Activated naive CD4-positive, alpha-beta T cell treated with anti-CD3 and anti-CD28 coated beads, Interleukin-2, amount 50 U/mL, for 24 hours (primary cell): ENCODE measurements around the gene SMU1.

ENCODE experiments used
- H3K27ac Mint-ChIP-seq: one replicate; pipeline ENCODE4 v1.8.0; 2021; ENCODE audit warnings: mild to moderate bottlenecking, mixed read lengths
- H3K27me3 Mint-ChIP-seq: one replicate; pipeline ENCODE4 v1.8.0; 2021; ENCODE audit warnings: mixed read lengths
- H3K36me3 Mint-ChIP-seq: one replicate; pipeline ENCODE4 v1.8.0; 2021; ENCODE audit warnings: mixed read lengths
- H3K4me1 Mint-ChIP-seq: one replicate; pipeline ENCODE4 v1.8.0; 2021; ENCODE audit warnings: mixed read lengths
- H3K4me3 Mint-ChIP-seq: one replicate; pipeline ENCODE4 v1.8.0; 2021; ENCODE audit warnings: mild to moderate bottlenecking, mixed read lengths
- H3K9me3 Mint-ChIP-seq: one replicate; pipeline ENCODE4 v1.8.0; 2021; ENCODE audit warnings: mixed read lengths

SMU1 gene

DNA sequence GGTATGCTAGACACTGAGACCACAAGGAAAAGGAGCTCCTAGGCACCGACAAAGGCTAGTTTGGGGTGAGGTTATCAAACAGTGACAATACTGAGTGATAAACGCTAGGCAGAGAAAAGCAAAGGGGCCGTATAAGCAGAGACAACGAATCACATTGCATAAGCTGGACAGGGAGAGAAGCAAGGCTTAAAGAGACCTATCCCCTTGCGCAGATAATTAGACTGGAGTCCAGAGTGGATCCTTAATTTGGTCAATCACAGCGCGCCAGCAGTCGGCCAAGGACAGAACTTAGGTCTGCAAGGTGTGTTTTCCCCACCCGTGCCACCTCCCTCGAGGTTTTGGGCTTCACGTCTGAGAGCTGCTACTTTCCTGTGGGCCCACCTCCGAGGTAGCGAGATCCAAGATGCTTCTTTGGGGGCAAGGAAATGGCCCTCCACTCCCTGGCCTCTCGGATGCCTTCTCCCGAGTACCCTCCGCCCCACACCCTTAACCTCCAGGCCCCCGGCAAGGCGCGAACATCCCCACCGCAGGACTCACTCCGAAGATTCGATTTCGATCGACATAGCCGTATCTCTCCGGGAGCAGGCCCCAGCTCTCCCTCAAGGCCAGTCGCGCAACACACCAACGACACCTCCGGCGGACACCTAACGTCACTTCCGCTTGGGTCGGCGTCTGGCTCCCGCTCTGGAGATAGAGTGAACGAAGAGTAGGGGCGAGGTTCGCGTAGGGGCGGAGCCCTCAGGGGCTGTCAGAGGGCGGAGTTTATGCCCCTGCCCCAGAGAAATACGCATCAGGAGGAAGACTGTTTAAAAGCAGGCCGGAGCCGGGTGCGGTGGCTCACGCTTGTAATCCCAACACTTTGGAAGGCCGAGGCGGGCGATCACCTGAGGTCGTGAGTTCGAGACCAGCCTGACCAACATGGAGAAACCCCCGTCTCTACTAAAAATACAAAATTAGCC is at the start of gene SMU1:
SMU1 (minus strand) TSS at position 629 of the 959 bp plus-strand sequence; CDS start at position 563, 66 bp downstream.
- H3K4me1 Mint-ChIP-seq = peaks cover 47% of the 10 kb centered on the region

DNA sequence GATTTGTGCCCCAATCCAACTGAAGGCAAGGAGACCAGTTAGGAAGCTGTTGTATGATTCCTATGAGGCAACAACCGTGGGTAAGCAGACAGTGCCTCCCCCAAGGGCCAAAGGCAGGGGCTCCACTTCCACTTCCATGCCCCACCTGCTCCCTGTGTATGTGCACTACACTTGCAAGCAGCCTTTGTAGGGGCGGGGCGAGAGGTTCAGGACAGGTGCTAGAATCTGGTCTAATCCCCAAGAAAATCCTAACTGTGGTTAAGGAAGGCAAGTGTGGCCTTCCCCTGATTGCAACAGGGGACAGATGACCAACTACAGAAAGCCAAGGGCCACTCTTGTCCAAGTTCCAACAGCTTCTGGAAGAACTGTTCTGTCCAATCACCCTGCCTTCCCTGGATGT is 49.0 kb upstream of the SMU1 start:
- Mint-ChIP-seq H3K36me3 (peaks cover 18% of the 10 kb centered on the region), H3K4me3 (no peak overlapping the region), H3K9me3 (no peaks in the 10 kb centered on the region), H3K4me1 (peaks cover 53% of the 10 kb centered on the region), H3K27me3 (no peaks in the 10 kb centered on the region), H3K27ac (no peak overlapping the region)

More for the DNA sequence above, at the start of gene SMU1:
- no peaks in the 10 kb centered on the region for H3K9me3 Mint-ChIP-seq
- H3K27me3 Mint-ChIP-seq = no peaks in the 10 kb centered on the region
- peak within 1 kb of the TSS; percentile 97 for H3K4me3 Mint-ChIP-seq
- peak within 1 kb of the TSS; percentile 96 for H3K27ac Mint-ChIP-seq
- peaks cover 13% of the 10 kb centered on the region for H3K36me3 Mint-ChIP-seq

DNA sequence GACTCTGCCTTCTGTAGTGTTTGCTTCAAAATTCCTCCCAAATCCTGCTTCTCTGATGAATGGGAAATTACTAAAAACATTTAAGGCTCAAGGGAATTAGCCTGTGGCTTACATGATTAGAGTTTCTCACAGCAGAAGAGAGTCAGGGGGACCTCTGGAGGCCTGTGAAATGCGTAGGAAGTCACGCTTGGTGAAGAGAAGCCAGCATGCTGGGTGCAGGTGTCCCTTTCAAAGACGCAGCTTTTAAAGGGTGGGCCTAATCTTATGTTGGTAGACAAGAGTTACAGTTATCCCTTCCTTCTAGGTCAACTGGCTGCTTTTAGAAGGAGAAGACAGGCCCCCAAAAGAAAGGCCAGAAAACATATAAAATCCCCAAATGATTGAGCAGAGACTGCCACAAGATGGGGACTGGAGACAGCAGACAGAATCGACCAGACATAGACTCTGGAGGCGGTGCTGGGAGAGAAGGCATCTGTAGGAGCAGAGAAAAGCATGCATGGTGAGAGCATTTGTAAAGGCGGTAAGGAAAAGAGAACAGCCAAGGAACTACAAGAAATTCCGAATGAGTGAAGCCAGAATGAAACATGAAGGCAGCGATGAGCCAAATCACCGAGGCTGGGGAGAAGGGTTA is 48.4 kb upstream of the SMU1 start:
- H3K4me1 Mint-ChIP-seq = peaks cover 50% of the 10 kb centered on the region
- peaks cover 21% of the 10 kb centered on the region for H3K36me3 Mint-ChIP-seq
- no peaks in the 10 kb centered on the region for H3K9me3 Mint-ChIP-seq
- H3K27ac Mint-ChIP-seq = peak overlapping the region; percentile 4
- no peaks in the 10 kb centered on the region for H3K27me3 Mint-ChIP-seq
- no peak overlapping the region for H3K4me3 Mint-ChIP-seq

DNA sequence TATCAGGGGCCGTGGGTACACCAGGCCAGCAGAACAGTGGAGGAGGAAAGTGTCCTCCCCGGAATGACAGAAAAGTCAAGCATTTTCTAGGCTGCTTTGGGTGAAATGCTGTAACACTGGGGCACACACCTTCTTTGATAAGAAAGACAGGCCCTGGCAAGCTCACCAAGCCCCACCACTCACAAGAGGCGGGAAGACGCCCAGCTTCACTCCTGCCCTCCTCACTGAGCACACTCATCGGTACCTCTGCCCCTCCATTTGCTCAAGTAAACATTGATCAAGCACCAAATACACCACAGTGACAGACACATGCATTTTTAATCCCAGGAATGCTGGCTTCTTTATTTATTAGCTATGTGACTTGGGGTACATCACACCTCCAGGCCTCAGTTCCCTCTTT is 47.6 kb upstream of the SMU1 start:
- peaks cover 19% of the 10 kb centered on the region for H3K36me3 Mint-ChIP-seq
- peaks cover 47% of the 10 kb centered on the region for H3K4me1 Mint-ChIP-seq
- H3K27me3 Mint-ChIP-seq = no peaks in the 10 kb centered on the region
- H3K27ac Mint-ChIP-seq = no peak overlapping the region
- no peaks in the 10 kb centered on the region for H3K9me3 Mint-ChIP-seq
- no peak overlapping the region for H3K4me3 Mint-ChIP-seq

DNA sequence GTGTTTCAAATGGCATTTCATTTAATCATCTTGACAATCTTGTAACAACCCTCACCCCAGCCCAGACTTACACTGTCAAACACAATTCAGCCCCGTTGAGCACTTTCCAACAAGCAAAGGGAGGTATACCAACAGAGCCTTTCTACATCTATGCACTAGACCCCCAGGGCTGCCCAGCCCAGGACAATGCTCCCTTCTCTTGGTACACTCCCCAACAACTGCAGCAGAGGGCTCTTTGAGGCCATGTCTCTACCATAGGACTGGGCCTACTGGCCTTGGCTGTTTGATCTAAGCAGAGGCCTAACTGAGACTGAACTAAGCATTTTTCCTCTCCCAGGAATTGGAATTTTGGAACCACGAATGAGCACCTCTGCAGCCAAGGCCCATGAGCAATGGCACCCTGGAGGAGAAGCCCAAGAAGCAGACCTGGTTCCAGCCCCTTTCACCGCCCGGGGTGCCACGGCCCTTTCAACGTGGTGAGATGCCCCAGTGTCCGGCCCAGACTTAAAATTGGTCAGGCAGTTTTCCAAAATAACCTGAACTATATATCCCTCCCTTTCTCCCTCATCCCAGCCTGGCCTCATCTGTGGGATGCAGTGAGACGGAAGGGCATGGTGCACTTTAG is 47.0 kb upstream of the SMU1 start:
- H3K4me3 Mint-ChIP-seq = no peak overlapping the region

DNA sequence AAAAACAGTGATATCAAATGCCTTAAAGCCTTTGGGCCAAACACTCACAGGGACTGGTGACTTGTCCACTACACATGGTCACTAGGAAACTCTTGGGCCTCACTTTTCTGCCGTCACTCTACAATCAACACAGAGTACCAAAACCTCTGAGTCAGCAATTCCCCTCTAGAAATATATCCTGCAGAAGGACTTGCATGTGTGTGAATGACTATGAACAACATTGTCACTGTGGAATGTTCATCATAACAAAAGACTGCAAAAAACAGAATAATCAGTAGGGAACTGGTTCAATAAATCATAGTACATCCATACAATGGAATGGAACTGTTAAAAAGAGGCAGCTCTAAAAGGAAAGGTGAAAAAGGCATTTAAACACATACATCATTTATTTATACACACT is 44.1 kb upstream of the SMU1 start:
- H3K36me3 Mint-ChIP-seq = peaks cover 14% of the 10 kb centered on the region
- no peaks in the 10 kb centered on the region for H3K27me3 Mint-ChIP-seq
- H3K27ac Mint-ChIP-seq = no peak overlapping the region
- H3K4me1 Mint-ChIP-seq = peaks cover 42% of the 10 kb centered on the region
- no peaks in the 10 kb centered on the region for H3K9me3 Mint-ChIP-seq
- H3K4me3 Mint-ChIP-seq = no peak overlapping the region

More for the DNA sequence above, 47.0 kb upstream of the SMU1 start:
- H3K27ac Mint-ChIP-seq = no peak overlapping the region
- H3K9me3 Mint-ChIP-seq = no peaks in the 10 kb centered on the region
- peaks cover 19% of the 10 kb centered on the region for H3K36me3 Mint-ChIP-seq
- no peaks in the 10 kb centered on the region for H3K27me3 Mint-ChIP-seq
- H3K4me1 Mint-ChIP-seq = peaks cover 43% of the 10 kb centered on the region

DNA sequence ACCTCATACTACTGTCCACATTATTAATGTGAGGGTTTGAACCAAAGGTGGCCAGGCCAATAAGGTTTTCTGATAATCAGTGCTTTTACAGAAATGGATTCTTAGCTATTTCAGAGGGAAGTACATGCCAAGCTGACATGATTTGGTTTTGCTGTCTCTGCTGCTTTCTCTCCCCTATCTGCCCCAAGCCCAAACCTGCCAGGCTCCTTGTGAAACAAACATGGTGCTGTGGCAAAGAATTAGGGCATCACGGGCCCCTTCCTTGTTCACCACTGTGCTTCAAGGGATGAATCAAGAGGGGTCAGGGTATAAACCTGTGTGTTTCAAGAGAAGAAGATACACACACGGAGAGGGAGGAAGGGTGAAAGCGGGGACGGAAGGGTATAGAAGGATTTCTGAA is 41.3 kb upstream of the SMU1 start:
- Mint-ChIP-seq H3K27me3 (no peaks in the 10 kb centered on the region), H3K9me3 (no peaks in the 10 kb centered on the region), H3K4me1 (peaks cover 36% of the 10 kb centered on the region), H3K27ac (peak overlapping the region; percentile 5), H3K4me3 (no peak overlapping the region), H3K36me3 (peaks cover 14% of the 10 kb centered on the region)

DNA sequence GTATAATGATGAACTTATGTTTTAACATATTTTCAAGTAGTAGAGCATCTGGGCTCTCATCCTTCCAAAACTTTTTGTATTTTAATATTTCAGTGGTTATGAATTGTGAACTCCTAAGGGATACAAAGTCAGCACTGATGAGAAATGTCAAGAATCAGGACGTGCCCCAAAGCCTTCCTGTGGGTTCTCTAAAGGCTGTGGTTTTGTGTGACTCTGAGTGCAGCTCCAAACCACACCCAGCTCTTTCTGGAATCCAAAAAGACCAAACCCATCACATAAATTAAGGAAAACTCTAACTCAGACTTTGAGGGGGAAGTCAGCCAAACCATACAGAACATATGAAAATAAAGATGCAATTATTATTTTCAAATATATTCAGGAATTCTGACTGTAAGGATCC is 40.8 kb upstream of the SMU1 start:
- Mint-ChIP-seq H3K27ac (peak overlapping the region; percentile 35), H3K27me3 (no peaks in the 10 kb centered on the region), H3K4me3 (no peak overlapping the region), H3K4me1 (peaks cover 36% of the 10 kb centered on the region), H3K9me3 (no peaks in the 10 kb centered on the region), H3K36me3 (peaks cover 16% of the 10 kb centered on the region)

DNA sequence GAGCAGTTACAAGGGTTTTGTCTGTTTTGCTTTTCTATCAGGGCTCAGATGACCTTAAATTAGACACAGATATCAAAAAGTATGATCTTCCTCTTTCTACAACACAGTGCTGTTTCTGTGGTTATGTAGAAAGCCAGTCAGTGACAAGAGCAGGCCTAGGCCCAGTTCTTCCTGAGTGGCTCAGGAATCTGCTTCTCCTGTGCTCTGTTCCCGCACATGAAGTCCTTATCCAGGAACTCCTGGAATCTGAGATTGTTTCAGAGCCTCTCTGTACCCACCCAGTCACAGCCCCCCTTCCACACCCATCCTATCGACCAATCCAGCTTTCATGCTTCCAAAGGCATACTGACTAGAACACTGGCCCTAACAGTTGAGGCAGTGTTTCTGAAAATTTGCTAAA is 40.4 kb upstream of the SMU1 start:
- Mint-ChIP-seq H3K36me3 (peaks cover 14% of the 10 kb centered on the region), H3K9me3 (no peaks in the 10 kb centered on the region), H3K27me3 (no peaks in the 10 kb centered on the region), H3K4me3 (no peak overlapping the region), H3K4me1 (peaks cover 35% of the 10 kb centered on the region), H3K27ac (no peak overlapping the region)

DNA sequence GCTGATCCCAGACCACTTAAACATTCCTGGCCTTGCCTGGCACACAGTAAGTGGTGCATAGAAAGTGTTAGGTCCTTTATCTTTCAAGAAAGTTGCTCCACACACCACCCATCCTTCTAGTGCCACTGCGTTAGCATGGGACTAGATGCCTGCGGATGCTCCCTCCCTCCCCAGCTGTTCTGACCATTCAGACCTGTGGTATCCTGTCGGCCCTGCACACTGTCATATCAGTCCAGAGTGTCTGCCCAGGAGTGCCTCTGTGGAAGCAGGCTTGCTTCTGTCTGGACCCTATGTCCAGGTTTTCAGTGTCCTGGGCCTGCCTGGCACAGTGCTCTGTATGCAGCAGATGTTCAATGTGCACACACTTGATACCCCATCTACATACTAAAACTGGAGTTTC is 38.3 kb upstream of the SMU1 start:
- H3K27ac Mint-ChIP-seq = peak overlapping the region; percentile 51
- no peaks in the 10 kb centered on the region for H3K27me3 Mint-ChIP-seq
- H3K9me3 Mint-ChIP-seq = no peaks in the 10 kb centered on the region
- H3K36me3 Mint-ChIP-seq = peaks cover 7% of the 10 kb centered on the region
- H3K4me1 Mint-ChIP-seq = peaks cover 29% of the 10 kb centered on the region
- H3K4me3 Mint-ChIP-seq = no peak overlapping the region

DNA sequence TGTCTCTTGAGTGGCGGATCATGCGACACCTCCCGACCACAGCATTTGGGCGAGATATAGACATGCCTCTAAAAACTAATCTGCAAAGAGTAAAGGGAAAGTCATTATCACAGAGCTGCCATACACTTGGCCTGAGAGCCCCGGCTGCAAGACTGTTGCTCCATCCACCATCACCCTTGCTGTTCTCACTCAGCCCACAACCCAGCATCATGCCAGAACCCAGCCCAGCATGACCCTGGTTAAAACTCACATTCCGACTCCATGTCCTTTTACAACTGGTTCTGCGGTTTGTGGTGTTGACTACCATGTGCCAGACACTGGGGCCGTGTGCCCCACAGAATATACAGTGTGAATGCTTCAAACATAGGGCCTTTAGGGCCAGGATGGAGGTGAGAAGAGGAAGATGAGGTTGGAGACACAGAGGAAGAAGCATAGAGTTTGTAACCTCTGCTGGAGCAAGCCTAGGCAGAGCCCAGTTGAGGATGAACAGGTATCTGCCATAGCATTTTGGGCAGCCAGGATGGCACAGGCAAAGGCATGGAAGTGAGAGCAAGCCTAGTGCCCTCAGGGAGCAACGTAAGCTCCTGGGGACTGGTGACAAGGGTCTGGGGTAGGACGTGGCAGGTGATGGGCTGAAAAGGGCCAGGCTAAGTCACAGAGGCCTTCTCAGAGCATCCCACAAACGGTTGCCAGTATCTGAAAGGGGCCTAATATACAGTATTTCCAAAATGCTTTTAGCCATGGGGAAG is 37.5 kb upstream of the SMU1 start:
- Mint-ChIP-seq H3K27ac (peak overlapping the region; percentile 42), H3K36me3 (peaks cover 4% of the 10 kb centered on the region), H3K4me1 (peaks cover 25% of the 10 kb centered on the region), H3K27me3 (no peaks in the 10 kb centered on the region), H3K9me3 (no peaks in the 10 kb centered on the region), H3K4me3 (no peak overlapping the region)

DNA sequence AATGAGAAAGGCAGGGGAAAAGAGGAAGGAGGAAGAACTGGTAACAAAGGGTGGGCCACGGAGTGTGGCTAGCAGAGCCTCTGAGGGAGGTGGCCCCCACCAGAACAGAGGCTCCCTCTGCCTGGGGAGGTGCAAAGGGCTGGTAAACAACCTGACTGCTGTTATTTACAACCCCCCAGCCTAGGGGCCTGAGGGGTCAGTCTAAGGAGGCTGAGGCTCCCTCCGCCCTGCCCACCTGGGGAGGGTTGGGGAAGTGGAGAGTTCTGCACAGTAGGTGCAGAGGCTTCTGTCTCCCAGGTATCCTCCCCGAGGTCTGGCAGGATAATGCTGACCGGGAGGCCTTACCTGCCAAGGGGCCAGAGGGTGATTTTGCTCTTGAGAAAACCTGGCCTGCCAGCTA is 35.6 kb upstream of the SMU1 start:
- H3K36me3 Mint-ChIP-seq = peaks cover 2% of the 10 kb centered on the region
- H3K27ac Mint-ChIP-seq = peak overlapping the region; percentile 52
- no peaks in the 10 kb centered on the region for H3K27me3 Mint-ChIP-seq
- H3K4me3 Mint-ChIP-seq = no peak overlapping the region
- no peaks in the 10 kb centered on the region for H3K9me3 Mint-ChIP-seq
- peaks cover 13% of the 10 kb centered on the region for H3K4me1 Mint-ChIP-seq

DNA sequence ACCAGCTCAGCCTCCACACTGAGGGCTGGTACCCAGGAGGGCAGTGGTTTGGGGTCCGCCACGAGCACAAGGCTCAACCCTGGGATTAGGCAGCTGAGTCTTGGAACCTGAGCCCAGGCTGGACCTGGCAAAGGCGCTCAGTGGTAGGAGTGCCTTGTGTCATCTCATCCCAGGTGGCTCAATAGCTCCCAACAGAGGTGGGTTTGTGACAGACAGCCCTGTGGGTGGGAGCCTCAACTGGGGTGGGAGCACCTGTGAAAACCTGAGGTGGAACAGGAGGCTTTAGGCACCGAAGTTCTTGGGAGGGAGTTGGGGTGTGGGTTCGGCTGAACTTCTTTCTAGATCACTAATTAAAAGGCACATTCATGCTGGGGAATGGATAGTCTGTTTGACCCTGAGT is 35.2 kb upstream of the SMU1 start:
- Mint-ChIP-seq H3K4me3 (no peak overlapping the region), H3K27ac (peak overlapping the region; percentile 52), H3K36me3 (peaks cover 2% of the 10 kb centered on the region), H3K9me3 (no peaks in the 10 kb centered on the region), H3K4me1 (peaks cover 10% of the 10 kb centered on the region), H3K27me3 (no peaks in the 10 kb centered on the region)

DNA sequence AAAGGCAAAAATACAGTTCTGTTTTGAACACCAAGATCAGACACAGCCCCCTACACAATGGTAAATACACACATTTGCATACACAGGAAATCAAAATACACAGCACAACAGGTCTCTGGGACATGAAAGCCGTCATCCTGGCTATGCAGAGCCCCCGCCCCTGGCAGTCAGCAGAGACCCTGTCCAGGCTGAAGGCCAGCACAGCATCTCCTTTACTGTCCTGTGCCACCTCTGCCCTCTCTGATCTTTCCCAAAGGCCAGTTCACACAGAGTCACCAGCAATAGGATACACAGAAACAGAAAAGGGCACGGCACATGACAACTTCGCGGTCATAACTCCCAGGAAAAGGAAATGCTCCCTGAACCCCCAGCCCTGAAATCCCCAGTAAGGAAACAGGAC is 34.2 kb upstream of the SMU1 start:
- Mint-ChIP-seq H3K27me3 (no peaks in the 10 kb centered on the region), H3K9me3 (no peaks in the 10 kb centered on the region), H3K4me1 (peaks cover 10% of the 10 kb centered on the region), H3K4me3 (no peak overlapping the region), H3K27ac (no peak overlapping the region), H3K36me3 (peaks cover 2% of the 10 kb centered on the region)

DNA sequence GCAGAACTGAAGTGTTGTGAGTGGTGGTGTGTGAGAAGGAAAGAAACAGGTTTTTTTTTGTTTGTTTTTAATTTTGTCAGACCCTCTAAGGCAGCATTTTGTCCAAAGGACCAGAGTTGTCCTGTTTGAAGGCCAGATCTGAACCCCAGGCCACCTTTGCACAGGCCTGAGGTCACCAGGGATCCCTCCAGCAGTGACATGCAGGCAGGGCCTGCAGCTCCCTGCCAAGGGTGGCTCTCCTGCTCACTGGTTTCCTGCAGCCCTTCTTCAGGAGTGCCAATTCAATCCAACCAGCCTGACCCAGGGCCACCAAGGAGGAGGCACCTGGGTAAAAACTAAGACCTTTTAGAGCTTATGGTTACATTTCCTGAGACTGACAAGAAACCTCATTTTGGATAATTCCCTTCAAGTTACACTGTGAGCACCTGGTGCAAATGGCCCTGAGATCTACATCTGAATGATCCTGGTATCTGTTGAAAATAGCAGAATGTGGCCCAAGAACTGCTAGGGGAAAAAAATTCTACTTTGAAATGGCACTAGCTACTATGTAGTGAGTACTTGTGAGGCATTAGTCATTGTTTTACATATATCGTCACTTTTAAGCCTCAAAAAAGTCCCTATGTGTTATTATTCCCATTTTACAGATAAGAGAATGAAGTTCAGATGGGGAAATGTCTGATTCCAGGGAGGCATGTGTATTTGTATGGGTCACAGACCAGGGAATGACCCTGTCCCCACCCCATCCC is 33.5 kb upstream of the SMU1 start:
- H3K4me1 Mint-ChIP-seq = peaks cover 10% of the 10 kb centered on the region
- no peaks in the 10 kb centered on the region for H3K27me3 Mint-ChIP-seq
- H3K9me3 Mint-ChIP-seq = no peaks in the 10 kb centered on the region
- peaks cover 2% of the 10 kb centered on the region for H3K36me3 Mint-ChIP-seq
- H3K27ac Mint-ChIP-seq = no peak overlapping the region
- H3K4me3 Mint-ChIP-seq = no peak overlapping the region
